ENCODE results near the gene PEA15. TPM values are rescaled to one million over a fixed set of nuclear protein-coding genes. Genes with fewer than 3 reads are reported as not detected.

The PEA15 gene, protein sequence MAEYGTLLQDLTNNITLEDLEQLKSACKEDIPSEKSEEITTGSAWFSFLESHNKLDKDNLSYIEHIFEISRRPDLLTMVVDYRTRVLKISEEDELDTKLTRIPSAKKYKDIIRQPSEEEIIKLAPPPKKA
- 150 and 200 TPM in 2 replicates for total RNA-seq (2014; rRNA removed)
- polyA plus RNA-seq (2012): 652 TPM

- DNase-seq (ENCODE audit: low read depth): peak; percentile 59
Observed at GRCh38 chr1:160205242-160206035, at the start of gene PEA15. TSS of gene PEA15 (plus strand) at chr1:160205384. CDS start at chr1:160211545, 6,161 bp downstream.

DNA sequence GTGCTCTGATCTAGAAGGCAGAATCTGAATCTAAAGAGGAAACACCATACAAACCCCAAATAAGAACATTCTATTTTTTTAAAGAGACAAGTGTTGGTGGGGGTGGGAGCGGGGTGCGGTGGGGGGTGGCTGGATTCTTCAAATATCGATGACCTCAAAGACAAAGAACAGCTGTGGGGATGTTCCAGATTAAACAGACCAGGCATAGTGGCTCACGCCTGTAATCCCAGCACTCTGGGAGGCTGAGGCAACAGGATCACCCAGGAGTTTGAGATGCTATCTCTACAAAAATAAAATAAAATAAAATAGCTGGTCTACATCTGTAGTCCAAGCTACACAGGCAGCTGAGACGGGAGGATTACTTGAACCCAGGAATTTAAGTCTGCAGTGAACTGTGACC, 48.8 kb upstream of the PEA15 start:
- DNase-seq (ENCODE audit: low read depth): no peak

GRCh38 chr1:160157174-160157573, 48.0 kb upstream of the PEA15 start:
- DNase-seq (ENCODE audit: low read depth): no peak

- peak; percentile 73 for DNase-seq (ENCODE audit: low read depth)
Observed at GRCh38 chr1:160158031-160158430, 47.2 kb upstream of the PEA15 start.

GRCh38 chr1:160158534-160158933, 46.6 kb upstream of the PEA15 start:
- DNase-seq (ENCODE audit: low read depth): no peak

- DNase-seq (ENCODE audit: low read depth): peak; percentile 40
Observed at GRCh38 chr1:160159846-160160245, 45.3 kb upstream of the PEA15 start.

DNA sequence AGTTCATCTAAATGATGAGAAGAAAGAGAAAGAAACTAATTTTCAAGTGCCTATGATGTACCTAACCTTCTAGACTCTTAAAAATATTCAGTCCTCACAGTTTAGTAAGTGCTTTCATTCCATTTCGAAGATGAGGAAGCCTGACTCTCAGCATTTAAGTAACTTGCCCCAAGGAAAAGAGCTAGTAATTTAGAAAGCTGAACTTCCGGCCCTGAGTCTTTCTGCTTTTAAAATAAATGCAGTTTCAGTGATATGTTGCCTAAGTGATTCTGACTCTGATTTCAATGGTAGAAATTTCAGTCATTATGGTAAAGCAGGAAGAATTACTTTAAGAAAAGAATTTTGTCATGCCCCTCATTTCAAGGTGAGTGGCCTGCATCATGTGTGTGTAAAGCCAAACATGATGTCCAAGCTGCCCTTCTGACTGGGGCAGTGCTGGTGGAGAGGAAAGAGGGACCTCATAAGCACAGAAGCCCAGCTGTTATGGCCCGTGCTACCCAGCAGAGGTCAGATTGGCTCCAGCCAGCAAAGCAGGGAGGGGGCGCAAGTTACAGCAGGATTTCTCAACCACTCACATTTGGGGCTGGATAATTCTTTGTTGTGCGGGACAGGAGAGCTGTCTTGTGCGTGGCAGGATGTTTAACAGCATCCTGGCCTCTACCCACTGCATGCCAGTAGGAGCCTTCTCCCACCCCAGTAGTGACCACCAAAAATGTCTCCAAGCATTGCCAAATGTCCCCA, 43.0 kb upstream of the PEA15 start:
- peak; percentile 33 for DNase-seq (ENCODE audit: low read depth)

DNA sequence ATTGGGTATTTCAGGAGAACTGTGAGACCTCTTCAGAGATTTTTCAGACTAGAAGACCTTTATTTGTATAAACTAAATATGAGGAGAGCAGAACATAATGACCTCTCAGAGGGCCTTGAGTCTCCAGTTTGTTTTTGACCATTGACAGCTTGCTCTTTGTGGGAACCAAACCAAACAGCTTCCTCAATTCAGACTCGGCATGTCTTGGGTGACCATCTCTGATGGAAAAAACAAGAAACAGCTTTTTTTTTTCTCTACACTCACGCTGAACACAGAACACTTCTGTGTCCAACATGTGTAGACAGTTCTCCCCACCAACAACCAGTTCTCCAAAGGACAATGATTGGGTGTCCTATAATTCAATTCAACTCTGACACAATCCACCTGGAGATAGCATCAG, 42.3 kb upstream of the PEA15 start:
- no peak for DNase-seq (ENCODE audit: low read depth)

DNA sequence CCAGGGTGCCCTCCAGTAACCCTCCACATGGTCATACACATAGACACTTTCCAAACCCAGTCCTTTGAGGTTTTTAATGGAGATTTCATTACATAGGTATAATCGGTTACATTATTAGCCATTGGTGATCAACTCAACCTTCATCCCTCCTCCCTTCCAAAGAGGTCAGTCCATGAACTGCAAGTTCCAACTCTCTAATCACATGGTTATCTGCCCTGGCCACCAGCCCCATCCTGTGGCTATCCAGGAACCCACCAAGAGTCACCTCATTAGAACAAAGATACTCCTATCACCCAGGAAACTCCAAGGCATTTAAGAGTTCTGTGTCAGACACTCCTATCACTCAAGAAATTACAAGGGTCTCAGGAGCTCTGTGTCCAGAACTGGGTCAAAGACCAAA, 41.6 kb upstream of the PEA15 start:
- peak; percentile 34 for DNase-seq (ENCODE audit: low read depth)

DNA sequence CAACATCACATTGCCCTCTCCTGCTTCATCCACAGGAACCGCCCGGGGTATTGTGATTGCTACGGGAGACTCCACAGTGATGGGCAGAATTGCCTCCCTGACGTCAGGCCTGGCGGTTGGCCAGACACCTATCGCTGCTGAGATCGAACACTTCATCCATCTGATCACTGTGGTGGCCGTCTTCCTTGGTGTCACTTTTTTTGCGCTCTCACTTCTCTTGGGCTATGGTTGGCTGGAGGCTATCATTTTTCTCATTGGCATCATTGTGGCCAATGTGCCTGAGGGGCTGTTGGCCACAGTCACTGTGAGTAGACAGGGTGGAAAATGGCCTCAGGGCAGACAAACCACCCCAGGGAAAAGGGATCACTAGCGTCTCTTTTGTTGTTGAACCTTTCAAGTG, 41.1 kb upstream of the PEA15 start:
- no peak for DNase-seq (ENCODE audit: low read depth)

DNA sequence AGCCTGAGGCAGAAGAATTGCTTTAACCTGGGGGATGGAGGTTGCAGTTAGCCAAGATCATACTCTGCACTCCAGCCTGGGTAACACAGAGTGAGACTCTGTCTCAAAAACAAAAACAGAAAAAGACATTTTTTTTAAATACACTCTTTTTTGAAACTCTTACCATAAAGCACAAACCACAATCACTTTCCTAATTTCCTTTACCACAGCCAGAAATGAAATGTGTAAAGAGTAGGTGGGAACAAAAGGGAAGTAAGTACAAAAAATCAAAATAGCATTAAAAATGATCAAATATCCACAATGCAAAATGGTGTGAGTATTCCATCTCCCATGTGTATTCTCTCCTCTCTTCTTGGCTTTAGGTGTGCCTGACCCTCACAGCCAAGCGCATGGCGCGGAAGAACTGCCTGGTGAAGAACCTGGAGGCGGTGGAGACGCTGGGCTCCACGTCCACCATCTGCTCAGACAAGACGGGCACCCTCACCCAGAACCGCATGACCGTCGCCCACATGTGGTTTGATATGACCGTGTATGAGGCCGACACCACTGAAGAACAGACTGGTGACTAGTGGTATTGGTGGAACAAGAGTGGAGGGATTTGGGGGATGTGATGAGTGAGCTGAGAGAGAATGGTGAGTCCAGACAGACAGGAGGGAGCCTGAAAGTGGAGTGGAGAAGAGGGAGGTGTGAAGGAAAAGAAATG, 38.9 kb upstream of the PEA15 start:
- DNase-seq (ENCODE audit: low read depth): no peak

- DNase-seq (ENCODE audit: low read depth): no peak
Observed at GRCh38 chr1:160167056-160167455, 38.1 kb upstream of the PEA15 start.

GRCh38 chr1:160167580-160167979, 37.6 kb upstream of the PEA15 start:
- DNase-seq (ENCODE audit: low read depth): peak; percentile 85

GRCh38 chr1:160168016-160168415, 37.2 kb upstream of the PEA15 start:
- no peak for DNase-seq (ENCODE audit: low read depth)

DNA sequence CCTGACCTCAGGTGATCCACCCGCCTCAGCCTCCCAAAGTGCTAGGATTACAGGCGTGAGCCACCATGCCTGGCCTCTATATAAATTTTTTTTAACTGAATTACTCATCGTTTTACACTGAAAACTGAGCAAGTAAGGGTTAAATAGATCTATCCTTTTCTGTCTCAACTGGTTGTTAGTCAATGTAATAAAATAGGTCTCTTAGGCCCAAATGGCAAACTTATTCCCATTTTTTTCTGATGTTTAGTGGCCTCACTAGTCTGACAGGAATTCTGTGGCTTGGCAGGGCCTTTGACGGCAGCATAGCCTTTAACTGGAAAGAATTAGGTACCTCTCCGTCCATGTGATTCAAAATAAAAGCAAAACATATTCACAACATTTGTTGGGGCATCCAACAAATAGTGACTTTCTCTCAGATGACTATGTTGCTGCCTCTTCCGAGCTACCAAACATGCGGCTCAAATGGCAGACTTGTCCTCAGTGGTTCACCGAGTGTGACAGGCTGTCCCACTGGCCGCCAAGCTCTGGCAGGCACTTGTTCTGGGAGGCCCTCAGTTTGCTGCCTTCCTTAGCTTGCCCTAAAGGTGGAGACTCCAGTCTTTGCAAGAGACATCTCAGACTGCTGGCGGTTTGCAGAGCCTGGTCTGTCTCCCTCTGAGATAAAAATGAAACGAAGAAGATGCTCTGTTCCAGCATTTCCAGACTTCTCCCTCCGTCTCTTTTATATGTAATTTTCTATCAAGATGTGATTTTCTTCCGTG, 36.4 kb upstream of the PEA15 start:
- DNase-seq (ENCODE audit: low read depth): peak; percentile 20

DNA sequence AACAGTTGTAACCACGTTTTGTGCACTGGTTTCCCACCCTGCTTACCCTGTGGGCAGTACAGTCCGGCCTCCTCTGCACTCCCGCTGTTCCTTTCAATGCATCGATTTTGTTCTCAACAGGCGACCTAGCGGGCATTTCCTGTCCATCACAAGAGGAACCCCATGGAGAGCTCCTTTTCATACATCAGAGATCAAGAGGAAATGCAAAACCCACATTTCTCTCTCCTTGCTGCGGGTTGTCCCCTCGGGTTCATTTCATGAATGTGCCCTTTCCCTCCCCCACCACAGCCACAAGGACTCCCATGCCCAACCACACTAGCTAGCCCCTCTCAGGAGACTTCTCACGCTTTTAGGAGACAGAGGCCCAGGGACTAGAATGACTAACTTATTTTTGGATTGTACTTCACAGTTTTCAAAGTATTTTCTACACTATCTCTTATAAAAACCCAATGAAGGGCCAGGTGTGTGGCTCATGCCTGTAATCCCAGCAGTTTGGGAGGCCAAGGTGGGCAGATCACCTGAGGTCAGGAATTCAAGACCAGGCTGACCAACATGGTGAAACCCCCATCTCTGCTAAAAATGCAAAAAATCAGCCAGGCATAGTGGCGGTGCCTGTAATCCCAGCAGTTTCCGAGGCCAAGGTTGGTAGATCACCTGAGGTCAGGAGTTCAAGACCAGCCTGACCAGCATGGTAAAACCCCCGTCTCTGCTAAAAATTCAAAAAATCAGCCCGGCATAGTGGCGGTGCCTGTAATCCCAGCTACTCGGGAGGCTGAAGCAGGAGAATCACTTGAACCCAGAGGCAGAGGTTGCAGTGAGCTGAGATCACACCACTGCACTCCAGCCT, 35.4 kb upstream of the PEA15 start:
- no peak for DNase-seq (ENCODE audit: low read depth)

- DNase-seq (ENCODE audit: low read depth): peak; percentile 37
Observed at GRCh38 chr1:160171354-160171753, 33.8 kb upstream of the PEA15 start.

DNA sequence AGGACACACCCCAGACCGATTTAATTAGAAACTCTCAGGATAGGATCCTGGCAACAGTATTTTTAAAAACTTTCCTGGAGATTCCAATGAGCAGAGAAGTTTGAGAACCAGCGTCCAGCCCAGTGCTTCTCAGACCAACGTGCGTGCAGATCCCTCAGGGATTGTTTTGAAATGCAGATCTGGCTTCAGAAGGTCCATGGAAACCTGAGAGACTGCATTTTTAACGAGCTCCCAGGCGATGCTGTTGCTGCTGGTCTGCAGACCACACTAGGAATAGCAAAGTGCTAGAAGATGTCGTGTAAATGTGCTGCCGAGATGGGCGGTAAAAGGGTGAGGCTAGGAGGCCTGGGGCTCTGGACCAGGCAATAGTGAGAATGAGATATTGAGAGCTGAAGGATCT, 33.2 kb upstream of the PEA15 start:
- no peak for DNase-seq (ENCODE audit: low read depth)

DNA sequence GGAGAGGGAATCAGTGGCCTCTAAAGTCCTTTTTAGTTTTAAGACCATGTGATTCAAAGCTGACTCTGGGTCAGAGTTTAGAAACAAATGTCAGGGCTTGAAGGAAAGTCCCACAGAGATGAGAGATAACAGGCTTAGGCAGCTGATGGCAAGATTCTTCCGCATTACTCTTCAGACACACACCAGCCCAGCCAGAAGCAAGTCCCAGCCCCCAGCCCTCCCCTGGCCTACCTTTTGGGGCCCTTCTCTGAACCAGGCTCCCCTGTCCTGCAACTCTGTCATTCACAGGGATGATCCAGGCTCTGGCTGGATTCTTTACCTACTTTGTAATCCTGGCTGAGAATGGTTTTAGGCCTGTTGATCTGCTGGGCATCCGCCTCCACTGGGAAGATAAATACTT, 28.0 kb upstream of the PEA15 start:
- no peak for DNase-seq (ENCODE audit: low read depth)

- DNase-seq (ENCODE audit: low read depth): no peak
Observed at GRCh38 chr1:160177667-160178066, 27.5 kb upstream of the PEA15 start.
